GM18517 (cell line): Measurements from ENCODE around the gene C4orf17.

Experiments
- ATAC-seq: cut with Tn5 transposase; IDR thresholded peaks from one replicate; pipeline ENCODE4 v1.9.1; 2021; ENCODE audit warnings: mild to moderate bottlenecking, moderate library complexity; ENCODE audit not compliant: unreplicated experiment

C4orf17 gene

GRCh38 chr4:99536271-99536670 lies 25.4 kb downstream of the C4orf17 start:
- ATAC-seq: no peak

DNA sequence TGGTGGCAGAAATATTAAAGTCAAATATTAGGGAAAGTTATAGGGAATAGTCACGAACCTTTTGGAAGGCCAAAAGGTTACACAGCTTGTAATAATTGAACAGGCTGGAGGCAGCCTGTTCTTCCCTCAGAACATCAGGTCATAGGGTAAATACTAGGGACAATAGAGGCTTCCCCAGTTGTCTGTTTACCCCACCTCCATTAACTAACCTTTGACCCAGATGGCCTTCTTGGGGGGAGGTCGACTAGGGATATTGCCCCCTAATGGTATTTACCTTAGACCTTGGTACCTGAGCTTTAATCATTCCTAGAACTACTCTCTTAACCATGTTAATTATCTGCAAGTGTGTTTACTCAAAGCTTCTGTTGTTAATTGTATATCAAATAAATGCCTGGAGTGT lies 26.0 kb downstream of the C4orf17 start:
- ATAC-seq: no peak

DNA sequence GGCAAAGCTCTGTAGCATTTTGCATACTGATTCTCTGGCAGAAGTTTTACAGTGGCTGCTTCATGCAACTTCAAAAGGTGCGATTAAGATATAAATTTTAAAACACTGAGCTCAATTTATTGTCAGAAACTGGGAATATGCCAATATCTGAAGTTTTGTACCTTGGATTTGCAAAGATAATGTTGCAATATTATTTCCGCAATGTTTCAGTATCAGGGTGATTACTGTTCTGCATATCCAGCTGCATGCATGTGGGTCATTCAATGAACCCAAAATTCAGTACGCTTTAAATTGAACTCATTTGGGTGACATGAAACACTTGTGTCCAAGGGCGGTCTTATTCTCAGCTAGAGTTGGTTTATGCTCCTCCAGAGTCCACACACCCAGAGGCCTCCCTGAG lies 26.9 kb downstream of the C4orf17 start:
- ATAC-seq: no peak

GRCh38 chr4:99540277-99540939 lies 29.6 kb downstream of the C4orf17 start:
- no peak for ATAC-seq

- no peak for ATAC-seq
Measured at GRCh38 chr4:99552872-99553271, 42.1 kb downstream of the C4orf17 start.

DNA sequence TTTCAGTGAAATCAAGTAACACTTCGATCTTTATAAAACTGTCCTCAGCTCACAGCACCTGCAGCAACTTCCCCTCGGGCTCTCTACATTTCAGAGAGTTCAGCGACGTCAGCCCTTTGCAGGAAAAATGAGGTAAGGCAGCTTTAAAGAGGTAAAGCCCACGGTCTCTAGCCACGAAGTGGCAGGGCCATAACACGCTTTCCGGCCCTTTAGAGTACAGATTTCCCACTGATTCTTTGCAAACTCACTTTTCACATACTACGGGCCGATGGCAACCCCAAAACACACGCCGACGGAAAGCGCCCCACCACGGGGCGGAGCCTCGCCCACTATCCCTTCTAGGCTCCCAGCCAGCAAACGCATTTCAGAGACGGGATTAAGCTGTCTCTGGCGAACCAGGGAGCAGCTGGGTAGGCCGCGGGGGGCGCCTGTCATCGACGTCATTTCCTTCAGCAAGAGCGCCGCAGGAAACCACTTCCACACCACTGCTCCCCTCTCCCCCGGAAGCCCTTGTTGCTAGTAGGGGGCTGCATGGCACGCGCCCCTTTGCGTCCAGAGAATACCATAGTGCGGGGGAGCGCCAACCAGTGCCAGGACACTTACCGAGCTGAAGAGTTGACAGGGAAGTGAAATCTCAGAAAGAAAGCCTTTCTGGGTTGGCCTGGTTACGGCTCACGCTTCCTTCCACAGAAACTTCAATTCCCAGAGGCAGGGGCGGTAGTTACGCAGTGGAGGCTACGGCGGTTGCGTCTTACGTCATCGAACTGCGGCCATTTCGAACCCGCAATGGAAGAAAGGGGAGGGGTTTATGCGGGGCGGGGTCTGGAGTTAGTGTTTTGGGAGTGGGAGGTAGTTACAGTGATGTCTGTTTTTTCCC lies 52.7 kb downstream of the C4orf17 start, which contains the start of gene TRMT10A:
TSS of gene TRMT10A (minus strand) at position 730 of the 877 bp plus-strand sequence. CDS start 4,701 bp downstream, outside the sequence.
- ATAC-seq: peak; percentile 93

GRCh38 chr4:99564921-99565320 lies 54.1 kb downstream of the C4orf17 start:
- no peak for ATAC-seq

- no peak for ATAC-seq
Measured at GRCh38 chr4:99571883-99572282, 61.1 kb downstream of the C4orf17 start.

- ATAC-seq: no peak
Measured at GRCh38 chr4:99572527-99573240, 61.9 kb downstream of the C4orf17 start.

DNA sequence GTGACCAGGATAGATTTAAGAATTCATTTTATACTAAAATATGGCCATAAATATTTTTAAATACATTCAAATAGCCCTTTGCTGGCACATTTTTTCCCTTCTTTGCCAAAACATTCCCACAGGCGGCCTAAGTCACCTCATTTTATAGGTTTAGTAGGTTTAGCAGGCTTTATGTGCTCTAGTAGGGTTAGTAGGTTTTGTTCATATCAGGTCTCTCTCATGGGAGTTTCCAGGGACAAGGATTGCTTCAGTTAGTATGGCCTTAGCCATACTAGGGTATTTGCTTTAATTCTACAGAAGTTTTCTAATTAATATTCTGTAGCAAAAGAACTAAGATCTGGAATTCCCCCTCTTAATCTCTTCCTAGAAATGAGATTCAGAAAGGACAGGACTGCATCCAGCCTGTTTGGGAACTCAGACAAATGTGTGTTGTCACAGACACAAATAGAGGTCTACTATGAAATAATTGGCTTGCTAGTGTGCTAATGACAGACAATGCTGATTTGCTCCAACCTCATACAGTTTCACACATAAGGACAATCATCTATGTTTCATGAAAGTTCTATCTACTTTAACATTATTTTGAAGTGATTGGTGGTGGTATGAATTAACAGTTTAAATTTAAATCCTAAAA lies 63.0 kb downstream of the C4orf17 start:
- no peak for ATAC-seq

- peak; percentile 89 for ATAC-seq
Measured at GRCh38 chr4:99574530-99575324, 63.9 kb downstream of the C4orf17 start, which contains the start of gene MTTP. Gene MTTP (plus strand): TSS chr4:99574824. CDS start chr4:99574910, 86 bp downstream.

DNA sequence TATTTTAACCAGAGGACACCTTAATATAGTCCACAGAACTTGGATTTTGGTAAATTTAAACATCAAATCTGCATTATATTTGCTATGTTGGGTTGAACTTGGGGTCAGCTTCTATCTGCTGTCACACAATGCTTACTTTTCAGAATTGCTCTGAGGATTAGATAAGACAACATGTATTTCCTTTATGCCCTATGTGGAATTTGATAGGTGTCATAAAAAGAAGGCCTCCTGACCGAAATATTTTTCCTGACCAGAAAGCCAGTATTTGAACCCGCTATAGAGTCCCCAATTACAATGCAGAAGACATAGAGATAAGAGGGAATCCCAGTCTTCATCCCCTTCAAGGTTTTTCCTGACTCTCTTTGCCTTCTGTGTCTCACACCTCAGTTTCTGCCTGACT lies 67.9 kb downstream of the C4orf17 start:
- no peak for ATAC-seq

- no peak for ATAC-seq
Measured at GRCh38 chr4:99585516-99585915, 74.7 kb downstream of the C4orf17 start.

DNA sequence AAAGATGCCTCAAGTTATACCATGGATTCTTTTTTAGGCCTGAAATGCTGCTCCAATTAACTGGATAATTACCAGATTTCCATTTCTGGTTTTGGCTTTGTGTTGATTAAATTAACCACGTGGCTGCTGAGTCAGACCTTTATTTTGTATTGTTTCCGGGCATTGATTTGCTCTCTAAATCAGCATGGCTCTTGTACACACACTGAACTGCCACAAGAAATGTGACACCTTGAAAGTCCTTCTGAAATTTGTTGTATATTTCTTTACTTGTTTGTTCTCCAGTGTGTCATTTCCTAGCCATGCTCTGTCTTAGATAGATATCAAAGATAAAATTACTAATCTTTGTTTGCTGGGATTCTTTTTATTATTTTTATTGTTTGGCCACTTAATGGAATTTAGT lies 75.5 kb downstream of the C4orf17 start:
- no peak for ATAC-seq

GRCh38 chr4:99586797-99587196 lies 76.0 kb downstream of the C4orf17 start:
- no peak for ATAC-seq

DNA sequence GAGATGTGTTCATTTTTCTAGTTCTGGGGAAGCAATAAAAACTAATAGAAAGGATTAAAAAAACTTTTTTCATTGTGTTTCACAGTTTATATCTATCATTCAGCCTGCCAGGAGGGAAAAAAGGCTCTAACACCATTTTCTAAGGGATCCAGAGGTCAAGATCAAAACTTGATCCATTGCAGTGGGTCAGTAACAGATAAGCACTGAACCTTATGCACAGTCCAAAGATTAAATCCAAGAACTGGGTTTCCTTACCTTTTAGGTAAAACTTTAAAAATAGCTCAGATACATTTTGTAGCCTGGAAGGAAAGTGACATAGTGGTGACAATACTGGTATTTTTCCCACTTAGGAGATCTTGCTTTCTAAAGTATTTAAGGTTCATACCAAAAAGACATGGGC lies 76.5 kb downstream of the C4orf17 start:
- no peak for ATAC-seq

DNA sequence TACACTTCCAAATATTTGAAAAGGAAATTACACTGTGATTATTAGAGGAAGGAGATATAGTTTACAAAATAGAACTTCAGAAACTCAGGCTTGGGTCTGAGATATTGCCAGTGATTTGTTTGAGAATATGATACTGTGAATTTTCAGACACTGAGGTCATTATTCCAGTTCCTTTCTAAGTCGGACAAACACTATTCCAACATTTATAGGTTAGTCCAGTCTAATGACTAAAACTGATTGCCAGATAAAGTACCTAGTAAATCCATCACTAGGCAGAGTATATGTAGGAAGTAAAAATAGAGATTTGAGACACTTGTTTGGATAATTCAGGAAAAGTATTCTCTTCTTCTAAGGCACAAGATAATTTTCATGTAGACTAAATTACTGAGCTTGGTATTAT lies 77.0 kb downstream of the C4orf17 start:
- no peak for ATAC-seq

DNA sequence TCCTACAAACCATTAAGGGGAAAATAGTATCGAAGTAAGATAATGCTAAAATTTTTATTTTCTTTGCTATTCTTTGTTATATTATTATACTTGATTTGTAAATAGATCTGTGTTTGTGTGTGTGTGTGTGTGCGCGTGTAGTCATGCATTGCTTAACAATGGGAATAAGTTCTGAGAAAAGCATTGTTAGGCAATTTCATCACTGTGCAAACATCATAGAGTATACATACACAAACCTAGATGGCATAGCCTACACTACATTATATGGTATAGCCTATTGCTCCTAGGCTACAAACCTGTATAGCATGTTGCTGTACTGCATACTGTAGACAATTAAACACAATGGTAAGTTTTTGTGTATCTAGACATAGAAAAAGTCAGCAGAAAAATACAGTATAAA lies 80.9 kb downstream of the C4orf17 start:
- no peak for ATAC-seq
